Caco-2 (cell line): Measurements from ENCODE around the gene DEFB127. TPM values are rescaled to one million over a fixed set of nuclear protein-coding genes. Genes with fewer than 3 reads are reported as not detected.
A peak's percentile ranks its signal among the peaks of the same experiment; 100 is the strongest.

ENCODE experiments used
- BruUV-seq: library from RNA; stranded (reverse); fragments of 400-500 nt; replicated peaks from 2 replicates; lab custom pipeline; 2021; lab: Mats Ljungman, UMichigan
- CTCF ChIA-PET: fragments of 300-600 bp; sonication (Branson Sonifier 250); formaldehyde crosslinking; loops from one replicate; lab custom pipeline; 2022; ENCODE audit warnings: antibody characterized with exemption; lab: Charles Lee
- POLR2A ChIA-PET: fragments of 300-600 bp; sonication (Branson Sonifier 250); formaldehyde crosslinking; loops from one replicate; lab custom pipeline; 2022; ENCODE audit warnings: antibody characterized with exemption; lab: Charles Lee
- DNase-seq, 2 experiments: peaks; one replicate each; pipeline versions ENCODE4 v3.0.0 to v3.0.0-alpha.2; 2020 to 2022
- H3K27me3 ChIP-seq: replicated peaks from 2 replicates; pipeline ENCODE4 v1.6.0; 2011; ENCODE audit warnings: low read length; ENCODE audit not compliant: control insufficient read depth, insufficient read depth
- H3K36me3 ChIP-seq: 2 replicates; pipeline ENCODE4 v1.5.1; 2011; ENCODE audit warnings: low read length; ENCODE audit not compliant: control insufficient read depth, insufficient read depth
- H3K4me1 ChIP-seq: fragments of 250-450 bp; sonication (Bioruptor Pico); 2 replicates; pipeline ENCODE4 v1.5.1; 2020; ENCODE audit warnings: mild to moderate bottlenecking
- H3K4me3 ChIP-seq: 2 replicates; pipeline ENCODE4 v1.5.1; 2011; ENCODE audit warnings: low read depth, mild to moderate bottlenecking, control low read depth, low read length
- H3K9me3 ChIP-seq: fragments of 250-450 bp; sonication (Bioruptor Pico); 2 replicates; pipeline ENCODE4 v1.5.1; 2020; ENCODE audit warnings: mild to moderate bottlenecking, moderate library complexity
- H3K27ac Mint-ChIP-seq: one replicate; pipeline ENCODE4 v1.8.0; 2022; ENCODE audit warnings: mixed read lengths; ENCODE audit not compliant: unreplicated experiment
- H3K27me3 Mint-ChIP-seq: one replicate; pipeline ENCODE4 v1.8.0; 2022; ENCODE audit warnings: mixed read lengths; ENCODE audit not compliant: insufficient read depth, unreplicated experiment
- H3K36me3 Mint-ChIP-seq: one replicate; pipeline ENCODE4 v1.8.0; 2022; ENCODE audit warnings: mild to moderate bottlenecking, mixed read lengths; ENCODE audit not compliant: insufficient read depth, unreplicated experiment
- H3K4me1 Mint-ChIP-seq: one replicate; pipeline ENCODE4 v1.8.0; 2022; ENCODE audit warnings: low read depth, mixed read lengths; ENCODE audit not compliant: unreplicated experiment
- H3K4me3 Mint-ChIP-seq: one replicate; pipeline ENCODE4 v1.8.0; 2022; ENCODE audit warnings: mild to moderate bottlenecking, moderate library complexity, mixed read lengths; ENCODE audit not compliant: unreplicated experiment
- H3K9me3 Mint-ChIP-seq: one replicate; pipeline ENCODE4 v1.8.0; 2022; ENCODE audit warnings: mixed read lengths; ENCODE audit not compliant: unreplicated experiment
- CTCF ChIP-seq, 2 experiments: fragments of 200-600 bp in 1 of 2; IDR thresholded peaks; 1 replicate in 1 of 2; 2 replicates in 1 of 2; pipeline versions ENCODE4 v1.5.1 to v1.8.0; 2011 to 2022; ENCODE audit warnings: antibody characterized with exemption in 1 of 2, control low read depth in 1 of 2, inconsistent platforms in 1 of 2, low read depth in 1 of 2, low read length in 1 of 2, mild to moderate bottlenecking in 1 of 2, moderate library complexity in 1 of 2; ENCODE audit not compliant: insufficient read depth in 1 of 2, severe bottlenecking in 1 of 2, unreplicated experiment in 1 of 2
- intact Hi-C: fragments of 100-400 bp; cut with micrococcal nuclease; formaldehyde crosslinking; loops from one replicate; pipeline ENCODE4 v1.10.0; 2022; ENCODE audit not compliant: unreplicated experiment
- total RNA-seq: library from RNA; stranded (reverse); gene quantifications from 2 replicates; pipeline ENCODE4 v1.2.3, GENCODE V29; 2022

Gene DEFB127
- total RNA-seq, 1 experiment from 2014 or later: not detected

- H3K9me3 ChIP-seq: peaks cover 14% of the 10 kb centered on the region; the same call in 1 of the 2 replicates
- no peaks in the 10 kb centered on the region for H3K4me1 Mint-ChIP-seq
- ChIA-PET CTCF (interaction anchor here (0.7 to 0.8 kb wide), 2 partner anchors 40 to 192 kb away, joined by 3 read pairs; no protein-coding TSS in a partner anchor), POLR2A (no interaction called here)
- no peaks in the 10 kb centered on the region for H3K36me3 ChIP-seq
- peaks cover 10% of the 10 kb centered on the region for H3K27me3 Mint-ChIP-seq
- TF ChIP-seq CTCF (IDR thresholded peaks at IDR 0.05; ENCODE audit: insufficient read depth in 1 of 2, low read depth in 1 of 2, low read length in 1 of 2, severe bottlenecking in 1 of 2, unreplicated experiment in 1 of 2): peak; percentile 51 to 63
- no peak overlapping the region for H3K4me3 ChIP-seq
- H3K36me3 Mint-ChIP-seq: no peaks in the 10 kb centered on the region
- BruUV-seq: no TSS peak
- peaks cover 20% of the 10 kb centered on the region for H3K9me3 Mint-ChIP-seq
- intact Hi-C loops: no loop called here
- DNase-seq: peak; percentile 57 to 66
- H3K27me3 ChIP-seq: no peaks in the 10 kb centered on the region; the same call in none of the 2 replicates
- H3K4me3 Mint-ChIP-seq: peak overlapping the region; percentile 68
- no peak overlapping the region for H3K27ac Mint-ChIP-seq
- no peaks in the 10 kb centered on the region for H3K4me1 ChIP-seq
These were observed 19.4 kb upstream of the DEFB127 start for GRCh38 chr20:137668-138490.

- TF ChIP-seq CTCF (IDR thresholded peaks at IDR 0.05; ENCODE audit: insufficient read depth in 1 of 2, low read depth in 1 of 2, low read length in 1 of 2, severe bottlenecking in 1 of 2, unreplicated experiment in 1 of 2): no peak
- Histone ChIP-seq H3K9me3 (peaks cover 6% of the 10 kb centered on the region; the same call in 1 of the 2 replicates), H3K36me3 (no peaks in the 10 kb centered on the region), H3K4me1 (no peaks in the 10 kb centered on the region), H3K4me3 (no peak within 1 kb of the TSS), H3K27me3 (peaks cover 1% of the 10 kb centered on the region)
- H3K4me1 Mint-ChIP-seq: no peaks in the 10 kb centered on the region
- no peaks in the 10 kb centered on the region for H3K36me3 Mint-ChIP-seq
- peaks cover 9% of the 10 kb centered on the region for H3K9me3 Mint-ChIP-seq
- DNase-seq: no peak
- H3K27ac Mint-ChIP-seq: no peak within 1 kb of the TSS
- intact Hi-C loops: no loop called here
- ChIA-PET CTCF (no interaction called here), POLR2A (no interaction called here)
- no peak within 1 kb of the TSS for H3K4me3 Mint-ChIP-seq
- peaks cover 22% of the 10 kb centered on the region for H3K27me3 Mint-ChIP-seq
- BruUV-seq: no TSS peak
These were observed 15.0 kb upstream of the DEFB127 start, which contains the start of gene DEFB126 for GRCh38 chr20:142290-142689. DEFB126 (plus strand) TSS chr20:142590; CDS start chr20:142629, 39 bp downstream.

- no peak overlapping the region for H3K27ac Mint-ChIP-seq
- peaks cover 16% of the 10 kb centered on the region for H3K27me3 Mint-ChIP-seq
- no peaks in the 10 kb centered on the region for H3K36me3 Mint-ChIP-seq
- no peaks in the 10 kb centered on the region for H3K4me1 ChIP-seq
- DNase-seq: no peak
- ChIA-PET CTCF (no interaction called here), POLR2A (no interaction called here)
- TF ChIP-seq CTCF (IDR thresholded peaks at IDR 0.05; ENCODE audit: insufficient read depth in 1 of 2, low read depth in 1 of 2, low read length in 1 of 2, severe bottlenecking in 1 of 2, unreplicated experiment in 1 of 2): no peak
- H3K4me3 ChIP-seq: no peak overlapping the region
- no peaks in the 10 kb centered on the region for H3K4me1 Mint-ChIP-seq
- intact Hi-C loops: no loop called here
- no TSS peak for BruUV-seq
- H3K36me3 ChIP-seq: no peaks in the 10 kb centered on the region
- H3K9me3 Mint-ChIP-seq: no peaks in the 10 kb centered on the region
- no peaks in the 10 kb centered on the region for H3K9me3 ChIP-seq
- peaks cover 1% of the 10 kb centered on the region; the same call in 1 of the 2 replicates for H3K27me3 ChIP-seq
- no peak overlapping the region for H3K4me3 Mint-ChIP-seq
These were observed 11.4 kb upstream of the DEFB127 start for GRCh38 chr20:145877-146276.
